ENCODE measurements around the gene DIPK1B. TPM values are rescaled to one million over a fixed set of nuclear protein-coding genes. Genes with fewer than 3 reads are reported as not detected.
A peak's percentile ranks its signal among the peaks of the same experiment; 100 is the strongest.

The DIPK1B gene
- total and polyA plus RNA-seq, 10 of the 15 experiments (the other 5 are each of a cell fraction or from before 2014, with no cell fraction given): 0.08 to 0.28 (median 0.13) TPM; not detected in 3

DNA sequence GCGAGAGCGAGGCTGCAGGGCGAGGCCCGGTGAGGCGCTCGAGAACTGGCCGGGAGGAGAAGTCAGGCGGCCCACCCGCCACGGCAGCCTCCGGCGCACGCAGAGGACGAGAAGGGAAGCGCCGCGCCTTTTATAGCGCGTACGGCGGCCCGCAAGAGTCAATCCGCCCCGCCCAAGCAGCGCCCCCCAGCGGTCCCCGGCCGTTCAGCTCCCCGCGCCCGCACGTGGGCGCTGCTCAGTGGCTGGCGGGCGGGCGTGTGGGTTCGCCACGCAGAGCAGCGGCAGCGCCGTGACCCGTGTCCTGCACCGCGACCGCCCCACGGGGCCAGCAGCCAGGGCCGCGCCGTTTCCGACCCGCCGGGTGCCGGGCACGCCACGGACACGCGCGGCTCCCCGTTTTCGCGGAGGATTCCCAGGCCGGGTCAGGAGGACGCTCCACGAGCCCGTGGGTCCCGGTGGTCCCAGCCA is 15.7 kb downstream of the DIPK1B start (continued):
- TF ChIP-seq, protein P1, sequence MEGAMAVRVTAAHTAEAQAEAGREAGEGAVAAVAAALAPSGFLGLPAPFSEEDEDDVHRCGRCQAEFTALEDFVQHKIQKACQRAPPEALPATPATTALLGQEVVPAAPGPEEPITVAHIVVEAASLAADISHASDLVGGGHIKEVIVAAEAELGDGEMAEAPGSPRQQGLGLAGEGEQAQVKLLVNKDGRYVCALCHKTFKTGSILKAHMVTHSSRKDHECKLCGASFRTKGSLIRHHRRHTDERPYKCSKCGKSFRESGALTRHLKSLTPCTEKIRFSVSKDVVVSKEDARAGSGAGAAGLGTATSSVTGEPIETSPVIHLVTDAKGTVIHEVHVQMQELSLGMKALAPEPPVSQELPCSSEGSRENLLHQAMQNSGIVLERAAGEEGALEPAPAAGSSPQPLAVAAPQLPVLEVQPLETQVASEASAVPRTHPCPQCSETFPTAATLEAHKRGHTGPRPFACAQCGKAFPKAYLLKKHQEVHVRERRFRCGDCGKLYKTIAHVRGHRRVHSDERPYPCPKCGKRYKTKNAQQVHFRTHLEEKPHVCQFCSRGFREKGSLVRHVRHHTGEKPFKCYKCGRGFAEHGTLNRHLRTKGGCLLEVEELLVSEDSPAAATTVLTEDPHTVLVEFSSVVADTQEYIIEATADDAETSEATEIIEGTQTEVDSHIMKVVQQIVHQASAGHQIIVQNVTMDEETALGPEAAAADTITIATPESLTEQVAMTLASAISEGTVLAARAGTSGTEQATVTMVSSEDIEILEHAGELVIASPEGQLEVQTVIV (IDR thresholded peaks at IDR 0.05; ENCODE audit: borderline replicate concordance, partially characterized antibody): no peak
- TF ChIP-seq RELA (IDR thresholded peaks at IDR 0.05; ENCODE audit: borderline replicate concordance, partially characterized antibody): no peak
- TF ChIP-seq ESRRA (IDR thresholded peaks at IDR 0.05; ENCODE audit: low read length): no peak
- peak in 1 of 2 experiments; percentile 39; a peak in 1 of 4 replicates for TF ChIP-seq EP300 (IDR thresholded peaks at IDR 0.05; ENCODE audit: borderline replicate concordance in 1 of 2, control insufficient read depth in 1 of 2, low read depth in 2 of 2, low read length in 2 of 2)

DNA sequence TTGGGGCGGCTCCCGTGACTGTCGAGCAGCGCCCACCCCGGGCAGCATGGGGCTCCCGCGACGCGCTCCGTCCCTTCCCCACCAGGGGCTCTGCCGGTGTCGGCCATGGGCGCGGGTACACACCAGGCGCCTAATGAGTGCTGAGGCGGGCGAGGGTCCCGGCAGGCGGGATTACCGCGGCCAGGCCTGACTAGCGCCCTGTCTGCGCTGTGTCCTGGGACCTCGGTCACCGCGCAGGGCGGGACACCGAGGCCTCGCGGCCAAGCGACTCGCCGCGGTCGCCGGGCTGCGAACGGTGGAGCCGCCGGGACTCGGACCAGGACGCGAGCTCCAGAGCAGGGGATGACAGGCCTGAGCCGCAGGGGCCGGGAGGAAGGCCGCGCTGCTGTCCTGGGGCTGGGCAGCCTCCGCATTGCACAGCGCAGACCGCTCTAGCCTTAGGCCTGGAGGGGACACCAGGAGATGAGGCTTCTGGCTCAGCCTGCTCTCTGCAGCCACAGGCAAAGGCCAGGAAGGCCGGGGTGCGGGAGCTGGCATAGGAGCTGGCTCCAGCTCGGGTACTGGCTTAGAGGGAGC is 16.3 kb downstream of the DIPK1B start:
- ChIA-PET POLR2A (interaction anchor here (0.6 to 3.6 kb wide), 8 partner anchors 11 to 616 kb away, joined by 3 to 15 read pairs (median 3); partner anchors contain the start of gene LCN10), SMC1A (ENCODE audit: uncharacterized antibody, unreplicated experiment) (interaction anchor here (1.4 kb wide), 1 partner anchor 38 kb away, joined by 3 read pairs; no protein-coding TSS in a partner anchor), RAD21 (ENCODE audit: unreplicated experiment) (interaction anchor here (0.8 to 1.1 kb wide), 5 partner anchors 13 to 190 kb away, joined by 3 to 4 read pairs (median 3); partner anchors contain the start of gene LCN10), CTCF (interaction anchor here (1.1 to 2.4 kb wide), 11 partner anchors 9 to 307 kb away, joined by 3 to 16 read pairs (median 5); partner anchors contain the start of gene LCN10)
- H3K27ac ChIP-seq (ENCODE audit: control insufficient read depth, insufficient read depth): peak overlapping the region; percentile 42
- peak overlapping the region; percentile 79 for H3K4me2 ChIP-seq (ENCODE audit: control insufficient read depth, insufficient read depth)
- H2AFZ ChIP-seq (ENCODE audit: control insufficient read depth, low read depth, low read length): peak overlapping the region; percentile 83
- H3K4me3 ChIP-seq: peak overlapping the region; percentile 76
- in situ Hi-C loops (cut with MboI): no loop called here
- H3K9ac ChIP-seq (ENCODE audit: control insufficient read depth, insufficient read depth, low read length): peak overlapping the region; percentile 79
- H3K4me1 ChIP-seq (ENCODE audit: control insufficient read depth, insufficient read depth, low read length): peaks cover 13% of the 10 kb centered on the region
- FAIRE-seq (no peak), ATAC-seq (peak; percentile 53), DNase-seq (ENCODE audit: low read depth, low spot score) (no peak)
- TSS peak; percentile 64 for BruUV-seq (replicated peaks)
- intact Hi-C loops (cut with micrococcal nuclease; ENCODE audit: unreplicated experiment): no loop called here
- TF ChIP-seq ZSCAN29 (IDR thresholded peaks at IDR 0.05): no peak
- peak; percentile 87 for TF ChIP-seq GATAD2B (conservative IDR thresholded peaks at IDR 0.05; ENCODE audit: low read depth)
- TF ChIP-seq LARP7 (IDR thresholded peaks at IDR 0.05): 0 out of 2 replicates have a peak, but pooled peaks have one; percentile 4
- TF ChIP-seq RUNX3 (IDR thresholded peaks at IDR 0.05; ENCODE audit: low read length): no peak
- TF ChIP-seq NR2F1 (conservative IDR thresholded peaks at IDR 0.05): 0 out of 2 replicates have a peak, but pooled peaks have one; percentile 2
- 0 out of 2 replicates have a peak, but pooled peaks have one; percentile 22 for TF ChIP-seq TBL1XR1 (IDR thresholded peaks at IDR 0.05; ENCODE audit: low read depth, low read length)
- TF ChIP-seq FOXK2 (IDR thresholded peaks at IDR 0.05): no peak
- TF ChIP-seq DPF2 (IDR thresholded peaks at IDR 0.05): 0 out of 2 replicates have a peak, but pooled peaks have one; percentile 35
- H3K9me3 ChIP-seq (replicated peaks; ENCODE audit: control insufficient read depth, insufficient read depth, low read length): no peaks in the 10 kb centered on the region
- H4K20me1 ChIP-seq (ENCODE audit: control insufficient read depth, insufficient read depth): peaks cover 9% of the 10 kb centered on the region
- H3K36me3 ChIP-seq (ENCODE audit: control insufficient read depth in 2 of 2, insufficient read depth in 2 of 2, low read length in 1 of 2): peaks cover 16% of the 10 kb centered on the region in 2 experiments
- H3K79me2 ChIP-seq (ENCODE audit: control insufficient read depth, insufficient read depth, low read length): peaks cover 45% of the 10 kb centered on the region
- WGBS (ENCODE audit: insufficient coverage, insufficient replicate concordance, low lambda C conversion rate, missing lambda C conversion rate): 2% methylated on average over 53 of the region's 53 CpGs
- H3K27me3 ChIP-seq (replicated peaks in 1 of 2; ENCODE audit: control insufficient read depth in 2 of 2, insufficient read depth in 2 of 2, low read length in 1 of 2): no peaks in the 10 kb centered on the region

Data from GM12878 (cell line).